WTC11 (cell line): ENCODE data around the gene GALNT12. TPM values are rescaled to one million over a fixed set of nuclear protein-coding genes. Genes with fewer than 3 reads are reported as not detected.

Experiments
- ATAC-seq: fragments of 200-7000 bp; cut with Tn5 transposase; 2 replicates; pipeline ENCODE4 v1.10.0; 2021; ENCODE audit warnings: mild to moderate bottlenecking, moderate library complexity
- CTCF ChIA-PET: fragments of 300-600 bp; sonication (Branson Sonifier 250); formaldehyde crosslinking; loops from one replicate; lab custom pipeline; 2021; ENCODE audit warnings: antibody characterized with exemption; lab: Charles Lee
- POLR2A ChIA-PET: fragments of 350-600 bp; sonication (Branson Sonifier 250); formaldehyde crosslinking; loops from one replicate; lab custom pipeline; 2021; ENCODE audit warnings: antibody characterized with exemption; lab: Charles Lee
- DNase-seq: peaks from one replicate; pipeline ENCODE4 v3.0.0; 2021; ENCODE audit warnings: low spot score
- H3K27ac Mint-ChIP-seq: 2 replicates; pipeline ENCODE4 v1.8.0; 2021; ENCODE audit warnings: mixed read lengths
- H3K27me3 Mint-ChIP-seq: 2 replicates; pipeline ENCODE4 v1.8.0; 2021; ENCODE audit warnings: low read depth, mild to moderate bottlenecking, moderate library complexity, mixed read lengths
- H3K36me3 Mint-ChIP-seq: 2 replicates; pipeline ENCODE4 v1.8.0; 2021; ENCODE audit warnings: mixed read lengths
- H3K4me1 Mint-ChIP-seq: 2 replicates; pipeline ENCODE4 v1.8.0; 2022; ENCODE audit warnings: mixed read lengths
- H3K4me3 Mint-ChIP-seq: 2 replicates; pipeline ENCODE4 v1.8.0; 2021; ENCODE audit warnings: mild to moderate bottlenecking, moderate library complexity, mixed read lengths
- H3K9me3 Mint-ChIP-seq: 2 replicates; pipeline ENCODE4 v1.8.0; 2021; ENCODE audit warnings: mixed read lengths
- AFF4 ChIP-seq: sonication (generic); formaldehyde crosslinking; IDR thresholded peaks from 2 replicates; pipeline ENCODE4 v1.8.1; 2023; ENCODE audit warnings: mild to moderate bottlenecking, missing genetic modification reagents, borderline replicate concordance
- ATF1 ChIP-seq: sonication (generic); formaldehyde crosslinking; IDR thresholded peaks from 2 replicates; pipeline ENCODE4 v1.8.1; 2023; ENCODE audit warnings: mild to moderate bottlenecking, moderate library complexity, missing genetic modification reagents
- ATF3 ChIP-seq: sonication (generic); formaldehyde crosslinking; conservative IDR thresholded peaks from 2 replicates; pipeline ENCODE4 v1.8.1; 2022; ENCODE audit warnings: mild to moderate bottlenecking, missing genetic modification reagents
- CDX4 ChIP-seq: fragments of 250-450 bp; sonication (Bioruptor Pico); IDR thresholded peaks from 2 replicates; pipeline ENCODE4 v1.9.0; 2021; ENCODE audit warnings: moderate library complexity, mild to moderate bottlenecking, inconsistent platforms, borderline replicate concordance
- CTCF ChIP-seq: fragments of 200-600 bp; IDR thresholded peaks from 2 replicates; pipeline ENCODE4 v1.8.0; 2022; ENCODE audit warnings: antibody characterized with exemption
- FOXK1 ChIP-seq: sonication (generic); formaldehyde crosslinking; IDR thresholded peaks from 2 replicates; pipeline ENCODE4 v1.8.0; 2022; ENCODE audit warnings: mild to moderate bottlenecking, moderate library complexity, missing genetic modification reagents
- IRF1 ChIP-seq: sonication (generic); formaldehyde crosslinking; IDR thresholded peaks from 2 replicates; pipeline ENCODE4 v1.8.0; 2023; ENCODE audit warnings: missing genetic modification reagents
- JUN ChIP-seq: sonication (generic); formaldehyde crosslinking; IDR thresholded peaks from 2 replicates; pipeline ENCODE4 v1.8.0; 2023; ENCODE audit warnings: mild to moderate bottlenecking, missing genetic modification reagents
- KAT7 ChIP-seq: sonication (generic); formaldehyde crosslinking; IDR thresholded peaks from 2 replicates; pipeline ENCODE4 v1.8.1; 2023; ENCODE audit warnings: missing genetic modification reagents, mild to moderate bottlenecking, borderline replicate concordance
- MYBL2 ChIP-seq: sonication (generic); formaldehyde crosslinking; IDR thresholded peaks from 2 replicates; pipeline ENCODE4 v1.8.1; 2023; ENCODE audit warnings: mild to moderate bottlenecking, moderate library complexity, missing genetic modification reagents
- NFYB ChIP-seq: sonication (generic); formaldehyde crosslinking; conservative IDR thresholded peaks from 2 replicates; pipeline ENCODE4 v1.8.0; 2022; ENCODE audit warnings: low read depth, missing genetic modification reagents
- OVOL2 ChIP-seq: fragments of 250-450 bp; sonication (Bioruptor Pico); IDR thresholded peaks from 2 replicates; pipeline ENCODE4 v1.9.0; 2021; ENCODE audit warnings: mild to moderate bottlenecking, borderline replicate concordance
- PRRX2 ChIP-seq: fragments of 250-450 bp; sonication (Bioruptor Pico); IDR thresholded peaks from 2 replicates; pipeline ENCODE4 v1.8.0; 2021; ENCODE audit warnings: mild to moderate bottlenecking
- STAT6 ChIP-seq: sonication (generic); formaldehyde crosslinking; conservative IDR thresholded peaks from 2 replicates; pipeline ENCODE4 v1.8.1; 2023; ENCODE audit warnings: mild to moderate bottlenecking, low read depth, missing genetic modification reagents, moderate library complexity
- TEAD4 ChIP-seq: sonication (generic); formaldehyde crosslinking; IDR thresholded peaks from 2 replicates; pipeline ENCODE4 v1.8.0; 2022; ENCODE audit warnings: mild to moderate bottlenecking, missing genetic modification reagents
- ZBTB43 ChIP-seq: sonication (generic); formaldehyde crosslinking; IDR thresholded peaks from 2 replicates; pipeline ENCODE4 v1.8.1; 2023; ENCODE audit warnings: mild to moderate bottlenecking, missing genetic modification reagents
- ZMAT4 ChIP-seq: fragments of 250-450 bp; sonication (Bioruptor Pico); IDR thresholded peaks from 2 replicates; pipeline ENCODE4 v1.9.0; 2021; ENCODE audit warnings: mild to moderate bottlenecking
- ZNF121 ChIP-seq: sonication (generic); formaldehyde crosslinking; IDR thresholded peaks from 2 replicates; pipeline ENCODE4 v1.8.0; 2023; ENCODE audit warnings: missing genetic modification reagents
- ZNF281 ChIP-seq: sonication (generic); formaldehyde crosslinking; IDR thresholded peaks from 2 replicates; pipeline ENCODE4 v1.8.0; 2023; ENCODE audit warnings: mild to moderate bottlenecking, missing genetic modification reagents
- ZNF416 ChIP-seq: fragments of 250-450 bp; sonication (Bioruptor Pico); IDR thresholded peaks from 2 replicates; pipeline ENCODE4 v1.9.0; 2021; ENCODE audit warnings: mild to moderate bottlenecking, inconsistent platforms
- total RNA-seq: library from RNA; stranded (reverse); gene quantifications from 3 replicates; pipeline ENCODE4 v1.2.3, GENCODE V29; 2021

The GALNT12 gene
- total RNA-seq, 1 experiment from 2014 or later = 19.3 TPM

GRCh38 chr9:98787766-98788335 is 19.6 kb upstream of the GALNT12 start:
- ChIA-PET POLR2A (no interaction called here), CTCF (interaction anchor here (1.3 kb wide), 1 partner anchor 12 kb away, joined by 5 read pairs; no protein-coding TSS in a partner anchor)
- ATAC-seq (no peak), DNase-seq (no peak)
- H3K4me1 Mint-ChIP-seq = peaks cover 22% of the 10 kb centered on the region
- peaks cover 37% of the 10 kb centered on the region for H3K36me3 Mint-ChIP-seq
- TF ChIP-seq JUN (CRISPR knock-in tag) (no peak), AFF4 (CRISPR knock-in tag) (no peak), ZMAT4 (CRISPR knock-in tag) (no peak), ZNF281 (CRISPR knock-in tag) (no peak), ZNF416 (no peak), STAT6 (CRISPR knock-in tag) (no peak), IRF1 (no peak), PRRX2 (CRISPR knock-in tag) (no peak), NFYB (CRISPR knock-in tag) (no peak), ZBTB43 (CRISPR knock-in tag) (no peak), ATF3 (no peak), ZNF121 (CRISPR knock-in tag) (no peak), CTCF (no peak), OVOL2 (CRISPR knock-in tag) (no peak), CDX4 (CRISPR knock-in tag) (no peak), MYBL2 (CRISPR knock-in tag) (no peak), TEAD4 (no peak), FOXK1 (CRISPR knock-in tag) (no peak), ATF1 (CRISPR knock-in tag) (no peak), KAT7 (CRISPR knock-in tag) (no peak)
- no peaks in the 10 kb centered on the region for H3K9me3 Mint-ChIP-seq
- no peaks in the 10 kb centered on the region for H3K27me3 Mint-ChIP-seq
- H3K4me3 Mint-ChIP-seq = no peak overlapping the region
- no peak overlapping the region for H3K27ac Mint-ChIP-seq
